PFSK-1 (cell line): ENCODE measurements around the gene KCNIP1. TPM values are rescaled to one million over a fixed set of nuclear protein-coding genes. Genes with fewer than 3 reads are reported as not detected.

ENCODE experiments used
- FOXP2 ChIP-seq: optimal IDR thresholded peaks from 2 replicates; pipeline ENCODE3; 2011; ENCODE audit warnings: borderline replicate concordance, control low read depth, inconsistent platforms; ENCODE audit not compliant: insufficient read depth; ENCODE audit errors: extremely low read length, extremely low read depth
- POLR2AphosphoS5 ChIP-seq: IDR thresholded peaks from 2 replicates; pipeline ENCODE4 v1.6.1; 2012; ENCODE audit warnings: low read depth, mild to moderate bottlenecking, control low read depth, low read length, moderate library complexity
- REST ChIP-seq, 2 experiments: IDR thresholded peaks; 2 replicates each; pipeline versions ENCODE4 v1.6.1 to v1.8.0; 2011 to 2012; ENCODE audit warnings: low read depth in 2 of 2, low read length in 2 of 2, control low read depth in 1 of 2, inconsistent platforms in 1 of 2, mild to moderate bottlenecking in 1 of 2, moderate library complexity in 1 of 2; ENCODE audit not compliant: insufficient read depth in 1 of 2
- SIN3A ChIP-seq: IDR thresholded peaks from 2 replicates; pipeline ENCODE4 v1.6.1; 2012; ENCODE audit warnings: mild to moderate bottlenecking, low read length, moderate library complexity, borderline replicate concordance; ENCODE audit not compliant: insufficient read depth
- TAF1 ChIP-seq: IDR thresholded peaks from 2 replicates; pipeline ENCODE4 v1.6.1; 2012; ENCODE audit warnings: low read length, control low read depth, borderline replicate concordance; ENCODE audit not compliant: insufficient read depth
- polyA plus RNA-seq: library from polyadenylated mRNA; unstranded; fragments of >200 nt; gene quantifications from one replicate; pipeline ENCODE4 v1.2.1, GENCODE V29; 2012; ENCODE audit warnings: low read depth, missing spikeins; ENCODE audit not compliant: insufficient read length

The KCNIP1 gene
- not detected for polyA plus RNA-seq

- no peak for TF ChIP-seq SIN3A
- no peak for TF ChIP-seq FOXP2
- TF ChIP-seq TAF1, result no peak
- TF ChIP-seq REST (IDR thresholded peaks at IDR 0.05; ENCODE audit: insufficient read depth in 1 of 2, low read depth in 2 of 2, low read length in 2 of 2), result no peak
- TF ChIP-seq POLR2AphosphoS5, result no peak
Observed at GRCh38 chr5:170503990-170504596, at the start of gene KCNIP1. Gene KCNIP1 (plus strand): TSS chr5:170504020.

- TF ChIP-seq SIN3A, result no peak
- TF ChIP-seq POLR2AphosphoS5, result no peak
- no peak for TF ChIP-seq FOXP2
- TF ChIP-seq TAF1, result no peak
- TF ChIP-seq REST (IDR thresholded peaks at IDR 0.05; ENCODE audit: insufficient read depth in 1 of 2, low read depth in 2 of 2, low read length in 2 of 2), result no peak
Observed at GRCh38 chr5:170463426-170463825, 40.4 kb upstream of the KCNIP1 start.

- no peak for TF ChIP-seq SIN3A
- TF ChIP-seq FOXP2, result no peak
- TF ChIP-seq POLR2AphosphoS5, result no peak
- no peak for TF ChIP-seq REST (IDR thresholded peaks at IDR 0.05; ENCODE audit: insufficient read depth in 1 of 2, low read depth in 2 of 2, low read length in 2 of 2)
- no peak for TF ChIP-seq TAF1
Observed at GRCh38 chr5:170464280-170465127, 39.3 kb upstream of the KCNIP1 start.

GRCh38 chr5:170466553-170466952, 37.3 kb upstream of the KCNIP1 start:
- no peak for TF ChIP-seq REST (IDR thresholded peaks at IDR 0.05; ENCODE audit: insufficient read depth in 1 of 2, low read depth in 2 of 2, low read length in 2 of 2)
- no peak for TF ChIP-seq SIN3A
- TF ChIP-seq FOXP2, result no peak
- no peak for TF ChIP-seq TAF1
- no peak for TF ChIP-seq POLR2AphosphoS5
